Measurements from ENCODE around the gene SLCO2B1.

GRCh38 chr11:75245356-75246005, 94.6 kb downstream of the SLCO2B1 start:
- TF ChIP-seq CTCF (IDR thresholded peaks at IDR 0.05; ENCODE audit: low read depth, low read length, missing input control): no peak
- no peak for TF ChIP-seq YY1 (IDR thresholded peaks at IDR 0.05)
- TF ChIP-seq, protein P1, sequence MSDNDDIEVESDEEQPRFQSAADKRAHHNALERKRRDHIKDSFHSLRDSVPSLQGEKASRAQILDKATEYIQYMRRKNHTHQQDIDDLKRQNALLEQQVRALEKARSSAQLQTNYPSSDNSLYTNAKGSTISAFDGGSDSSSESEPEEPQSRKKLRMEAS (IDR thresholded peaks at IDR 0.05): no peak
- no peak for TF ChIP-seq SP1 (IDR thresholded peaks at IDR 0.05)
- TF ChIP-seq REST (IDR thresholded peaks at IDR 0.05): no peak
- TF ChIP-seq TAF1 (conservative IDR thresholded peaks at IDR 0.05): no peak

Data from liver (tissue), 3 donors.